Liver (tissue), 9 donors: ENCODE results near the gene EPN3. TPM values are rescaled to one million over a fixed set of nuclear protein-coding genes. Genes with fewer than 3 reads are reported as not detected.
A peak's percentile ranks its signal among the peaks of the same experiment; 100 is the strongest.

Source experiments
- DNase-seq: peaks from one replicate; pipeline ENCODE4 v3.0.0-alpha.2; 2017; ENCODE audit warnings: low spot score
- H3K27ac ChIP-seq, 2 donors: one replicate each; pipeline ENCODE4 v1.7.0; 2013; ENCODE audit warnings: inconsistent platforms in 2 of 2, low read length in 2 of 2, control low read depth in 1 of 2, low read depth in 1 of 2, mild to moderate bottlenecking in 1 of 2
- H3K27me3 ChIP-seq, 4 donors: one replicate each; pipeline versions ENCODE4 v1.6.1 to v1.7.0; 2013; ENCODE audit warnings: low read length in 3 of 4, inconsistent platforms in 1 of 4, mild to moderate bottlenecking in 1 of 4, moderate library complexity in 1 of 4; ENCODE audit not compliant: control insufficient read depth in 4 of 4, insufficient read depth in 4 of 4
- H3K36me3 ChIP-seq, 4 donors: one replicate each; pipeline versions ENCODE4 v1.6.1 to v1.7.0; 2013; ENCODE audit warnings: low read length in 3 of 4, mild to moderate bottlenecking in 3 of 4, low read depth in 1 of 4, moderate library complexity in 1 of 4; ENCODE audit not compliant: control insufficient read depth in 4 of 4, insufficient read depth in 3 of 4
- H3K4me1 ChIP-seq, 4 donors: one replicate each; pipeline versions ENCODE4 v1.6.1 to v1.7.0; 2013; ENCODE audit warnings: low read length in 3 of 4, mild to moderate bottlenecking in 3 of 4, moderate library complexity in 1 of 4; ENCODE audit not compliant: control insufficient read depth in 4 of 4, insufficient read depth in 4 of 4
- H3K4me3 ChIP-seq, 3 donors: one replicate each; pipeline versions ENCODE4 v1.6.1 to v1.7.0; 2013; ENCODE audit warnings: low read length in 3 of 3, control low read depth in 1 of 3, low read depth in 1 of 3, mild to moderate bottlenecking in 1 of 3
- H3K9ac ChIP-seq, 2 donors: one replicate each; pipeline ENCODE4 v1.7.0; 2013; ENCODE audit warnings: low read length in 2 of 2, mild to moderate bottlenecking in 2 of 2, moderate library complexity in 2 of 2, control low read depth in 1 of 2, low read depth in 1 of 2
- H3K9me3 ChIP-seq, 4 donors: one replicate each; pipeline versions ENCODE4 v1.6.1 to v1.7.0; 2013; ENCODE audit warnings: low read length in 3 of 4; ENCODE audit not compliant: control insufficient read depth in 4 of 4
- EGR1 ChIP-seq, 2 donors: IDR thresholded peaks; 2 replicates each; pipeline ENCODE4 v1.6.1; 2016 to 2018; ENCODE audit warnings: antibody characterized with exemption in 2 of 2, low read depth in 2 of 2
- FOXA1 ChIP-seq: IDR thresholded peaks from 2 replicates; pipeline ENCODE4 v1.6.1; 2016; ENCODE audit warnings: antibody characterized with exemption
- FOXA2 ChIP-seq: IDR thresholded peaks from 2 replicates; pipeline ENCODE4 v1.6.1; 2016; ENCODE audit warnings: antibody characterized with exemption
- GABPA ChIP-seq, 2 donors: IDR thresholded peaks in 1 of 2; conservative IDR thresholded peaks in 1 of 2; 2 replicates each; pipeline ENCODE4 v1.6.1; 2016; ENCODE audit warnings: antibody characterized with exemption in 2 of 2, mild to moderate bottlenecking in 1 of 2, moderate library complexity in 1 of 2
- HNF4G ChIP-seq: IDR thresholded peaks from 2 replicates; pipeline ENCODE4 v1.6.1; 2016; ENCODE audit warnings: antibody characterized with exemption
- JUND ChIP-seq, 2 donors: IDR thresholded peaks; 2 replicates each; pipeline ENCODE4 v1.6.1; 2016; ENCODE audit warnings: antibody characterized with exemption in 2 of 2
- NR2F2 ChIP-seq: IDR thresholded peaks from 2 replicates; pipeline ENCODE4 v1.6.1; 2016; ENCODE audit warnings: antibody characterized with exemption
- REST ChIP-seq: IDR thresholded peaks from 2 replicates; pipeline ENCODE4 v1.6.1; 2016; ENCODE audit warnings: antibody characterized with exemption, mild to moderate bottlenecking
- RXRA ChIP-seq, 2 donors: IDR thresholded peaks; 2 replicates each; pipeline ENCODE4 v1.6.1; 2017 to 2018; ENCODE audit warnings: antibody characterized with exemption in 2 of 2, mild to moderate bottlenecking in 1 of 2
- SP1 ChIP-seq: IDR thresholded peaks from 2 replicates; pipeline ENCODE4 v1.6.1; 2018; ENCODE audit warnings: antibody characterized with exemption, mild to moderate bottlenecking
- TAF1 ChIP-seq: conservative IDR thresholded peaks from 2 replicates; pipeline ENCODE4 v1.6.1; 2016; ENCODE audit warnings: antibody characterized with exemption, mild to moderate bottlenecking
- YY1 ChIP-seq: IDR thresholded peaks from 2 replicates; pipeline ENCODE4 v1.6.1; 2016; ENCODE audit warnings: antibody characterized with exemption, mild to moderate bottlenecking
- WGBS: extraction: QIAGEN DNeasy Blood & Tissue Kit; methylation state at CpG from one replicate; pipeline ENCODE4 v1.1.7; 2013; 5-methylcytosine and 5-hydroxymethylcytosine counted together
- polyA plus RNA-seq, 2 donors: library from polyadenylated mRNA; stranded (reverse) in 1 of 2; unstranded in 1 of 2; fragments of 200-250 nt in 1 of 2; fragments of >200 nt in 1 of 2; fragmentation: Nextera tagmentation in 1 of 2; extraction: Ambion mirVana in 1 of 2; gene quantifications; one replicate each; pipeline versions ENCODE4 v1.2.1 to v1.2.3, GENCODE V29; 2013 to 2015
- total RNA-seq, 2 donors: library from RNA; depleted of rRNA; stranded (reverse); fragments of >200 nt; gene quantifications; one replicate each; pipeline ENCODE4 v1.2.3, GENCODE V29; 2014
- TF ChIP-seq, protein P1 (sequence below): fragments of 150-350 bp; IDR thresholded peaks from 2 replicates; pipeline ENCODE4 v1.5.1; 2017; ENCODE audit warnings: improper control_type of control experiment, low read depth, low read length; ENCODE audit not compliant: missing input control
- TF ChIP-seq, protein P2 (sequence below): IDR thresholded peaks from 2 replicates; pipeline ENCODE4 v1.6.1; 2016; ENCODE audit warnings: antibody characterized with exemption
- TF ChIP-seq, protein P3 (sequence below): IDR thresholded peaks from 2 replicates; pipeline ENCODE4 v1.6.1; 2016; ENCODE audit warnings: antibody characterized with exemption
- donor health status: healthy.
- donor health status: healthy.
- donor health status: healthy.
- donor health status: healthy.
- donor health status: healthy.

Gene EPN3
- total and polyA plus RNA-seq, 4 donors = 0.06 to 0.51 (median 0.33) TPM; not detected in 1

DNA sequence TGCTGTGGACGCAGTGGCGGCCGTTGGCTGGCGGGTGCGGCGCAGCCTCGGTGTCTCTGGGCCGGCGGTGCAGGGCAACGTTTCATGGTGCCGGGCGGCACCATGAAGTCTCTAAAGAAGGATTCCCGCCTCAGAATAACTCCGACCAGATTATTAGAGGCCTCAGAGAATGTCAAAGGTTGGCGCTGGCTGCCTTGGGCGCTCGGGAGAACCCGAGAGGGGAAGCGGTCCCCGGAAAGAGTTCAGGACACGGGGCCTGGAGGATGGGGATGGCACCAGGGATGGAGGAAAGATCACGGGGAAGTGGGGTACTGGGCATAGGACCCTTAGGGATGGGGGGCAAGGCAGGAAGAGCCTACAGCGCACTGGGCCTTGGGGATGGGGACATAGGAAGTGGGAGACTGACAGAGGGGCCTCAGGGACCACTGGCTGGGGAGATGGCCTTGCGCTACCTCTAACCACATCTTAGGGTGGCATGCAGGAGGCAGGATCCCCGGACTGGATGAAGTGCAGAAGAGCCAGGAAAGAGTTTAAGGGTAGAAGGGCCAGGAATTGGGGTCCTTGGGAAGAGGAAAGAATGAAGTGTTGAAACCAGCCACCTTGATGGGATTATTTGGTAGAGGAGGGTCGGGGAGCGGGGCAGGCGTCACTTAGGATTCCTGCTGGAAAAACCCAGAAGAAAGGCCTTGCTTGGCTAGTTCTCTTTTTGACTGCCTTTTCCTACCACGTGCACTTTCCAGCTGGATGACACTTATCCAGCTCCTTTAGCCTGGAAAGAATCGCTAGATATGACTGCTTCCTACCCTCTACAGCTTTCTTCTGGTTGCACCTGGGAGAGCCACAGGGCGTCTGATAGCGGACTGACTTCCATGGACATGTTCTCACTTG is 23.7 kb upstream of the EPN3 start:
- 43% methylated on average over 32 of the region's 32 CpGs for WGBS
- no peaks in the 10 kb centered on the region for H3K9me3 ChIP-seq

DNA sequence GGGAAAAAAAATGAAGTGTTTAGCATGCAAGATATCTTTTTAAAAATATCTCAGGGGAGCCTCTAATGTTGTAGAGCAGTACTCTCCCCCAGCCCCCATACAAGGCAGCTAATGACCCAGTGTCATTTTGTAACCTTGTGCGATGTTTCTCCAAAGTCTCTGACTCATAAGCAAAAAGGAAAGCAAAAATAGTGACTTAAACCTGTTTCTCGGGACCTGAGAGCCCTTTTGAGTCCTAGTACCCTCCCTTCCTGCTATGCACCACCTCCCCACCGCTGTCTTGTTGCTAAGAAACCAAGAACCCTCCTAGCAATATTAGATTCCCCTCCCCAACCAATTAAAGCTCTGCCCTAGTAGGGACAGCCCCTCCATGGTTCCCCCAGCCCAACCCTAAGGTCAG is 21.5 kb upstream of the EPN3 start:
- Histone ChIP-seq H3K4me1 (peaks cover 2 to 22% (median 14%) of the 10 kb centered on the region in 4 donors), H3K9me3 (no peaks in the 10 kb centered on the region), H3K27ac (no peak overlapping the region), H3K9ac (no peak overlapping the region), H3K27me3 (no peaks in the 10 kb centered on the region), H3K36me3 (no peaks in the 10 kb centered on the region), H3K4me3 (no peak overlapping the region)
- 81% methylated on average over 3 of the region's 3 CpGs for WGBS
- DNase-seq = no peak
- no peak for TF ChIP-seq SP1
- TF ChIP-seq RXRA (IDR thresholded peaks at IDR 0.05) = no peak
- TF ChIP-seq GABPA (IDR thresholded peaks at IDR 0.05 in 1 of 2, conservative IDR thresholded peaks at IDR 0.05 in 1 of 2) = no peak
- TF ChIP-seq, protein P1, sequence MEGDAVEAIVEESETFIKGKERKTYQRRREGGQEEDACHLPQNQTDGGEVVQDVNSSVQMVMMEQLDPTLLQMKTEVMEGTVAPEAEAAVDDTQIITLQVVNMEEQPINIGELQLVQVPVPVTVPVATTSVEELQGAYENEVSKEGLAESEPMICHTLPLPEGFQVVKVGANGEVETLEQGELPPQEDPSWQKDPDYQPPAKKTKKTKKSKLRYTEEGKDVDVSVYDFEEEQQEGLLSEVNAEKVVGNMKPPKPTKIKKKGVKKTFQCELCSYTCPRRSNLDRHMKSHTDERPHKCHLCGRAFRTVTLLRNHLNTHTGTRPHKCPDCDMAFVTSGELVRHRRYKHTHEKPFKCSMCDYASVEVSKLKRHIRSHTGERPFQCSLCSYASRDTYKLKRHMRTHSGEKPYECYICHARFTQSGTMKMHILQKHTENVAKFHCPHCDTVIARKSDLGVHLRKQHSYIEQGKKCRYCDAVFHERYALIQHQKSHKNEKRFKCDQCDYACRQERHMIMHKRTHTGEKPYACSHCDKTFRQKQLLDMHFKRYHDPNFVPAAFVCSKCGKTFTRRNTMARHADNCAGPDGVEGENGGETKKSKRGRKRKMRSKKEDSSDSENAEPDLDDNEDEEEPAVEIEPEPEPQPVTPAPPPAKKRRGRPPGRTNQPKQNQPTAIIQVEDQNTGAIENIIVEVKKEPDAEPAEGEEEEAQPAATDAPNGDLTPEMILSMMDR = no peak
- TF ChIP-seq JUND (IDR thresholded peaks at IDR 0.05) = no peak
- TF ChIP-seq, protein P2, sequence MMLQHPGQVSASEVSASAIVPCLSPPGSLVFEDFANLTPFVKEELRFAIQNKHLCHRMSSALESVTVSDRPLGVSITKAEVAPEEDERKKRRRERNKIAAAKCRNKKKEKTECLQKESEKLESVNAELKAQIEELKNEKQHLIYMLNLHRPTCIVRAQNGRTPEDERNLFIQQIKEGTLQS = no peak
- no peak for TF ChIP-seq YY1
- TF ChIP-seq TAF1 = no peak
- TF ChIP-seq FOXA2 = no peak
- TF ChIP-seq EGR1 (IDR thresholded peaks at IDR 0.05; ENCODE audit: low read depth in 2 of 2) = no peak
- no peak for TF ChIP-seq NR2F2

More for the DNA sequence above, 23.7 kb upstream of the EPN3 start:
- H3K27me3 ChIP-seq = no peaks in the 10 kb centered on the region
- H3K4me1 ChIP-seq = peaks cover 0 to 8% (median 0%) of the 10 kb centered on the region in 4 donors
- DNase-seq = no peak
- peak overlapping the region; percentile 12 to 58 (median 56) for H3K4me3 ChIP-seq
- H3K27ac ChIP-seq = peak overlapping the region; percentile 18 to 41
- no peaks in the 10 kb centered on the region for H3K36me3 ChIP-seq
- peak overlapping the region; percentile 2 to 6 for H3K9ac ChIP-seq
- TF ChIP-seq FOXA1 (no peak), HNF4G (no peak), NR2F2 (no peak), REST (no peak), EGR1 (IDR thresholded peaks at IDR 0.05; ENCODE audit: low read depth in 2 of 2) (no peak), JUND (IDR thresholded peaks at IDR 0.05) (no peak), SP1 (no peak), RXRA (IDR thresholded peaks at IDR 0.05) (no peak)
- TF ChIP-seq, protein P3, sequence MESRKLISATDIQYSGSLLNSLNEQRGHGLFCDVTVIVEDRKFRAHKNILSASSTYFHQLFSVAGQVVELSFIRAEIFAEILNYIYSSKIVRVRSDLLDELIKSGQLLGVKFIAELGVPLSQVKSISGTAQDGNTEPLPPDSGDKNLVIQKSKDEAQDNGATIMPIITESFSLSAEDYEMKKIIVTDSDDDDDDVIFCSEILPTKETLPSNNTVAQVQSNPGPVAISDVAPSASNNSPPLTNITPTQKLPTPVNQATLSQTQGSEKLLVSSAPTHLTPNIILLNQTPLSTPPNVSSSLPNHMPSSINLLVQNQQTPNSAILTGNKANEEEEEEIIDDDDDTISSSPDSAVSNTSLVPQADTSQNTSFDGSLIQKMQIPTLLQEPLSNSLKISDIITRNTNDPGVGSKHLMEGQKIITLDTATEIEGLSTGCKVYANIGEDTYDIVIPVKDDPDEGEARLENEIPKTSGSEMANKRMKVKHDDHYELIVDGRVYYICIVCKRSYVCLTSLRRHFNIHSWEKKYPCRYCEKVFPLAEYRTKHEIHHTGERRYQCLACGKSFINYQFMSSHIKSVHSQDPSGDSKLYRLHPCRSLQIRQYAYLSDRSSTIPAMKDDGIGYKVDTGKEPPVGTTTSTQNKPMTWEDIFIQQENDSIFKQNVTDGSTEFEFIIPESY = no peak
